GM21526 (cell line): ENCODE data around the gene DGKA.
A peak's percentile ranks its signal among the peaks of the same experiment; 100 is the strongest.
"Not testable (repeated sequence)": the region's sequence is repeated elsewhere in the genome, so short reads cannot be mapped to it uniquely, and the experiment has no call there.

Experiments used
- ATAC-seq: cut with Tn5 transposase; IDR thresholded peaks from one replicate; pipeline ENCODE4 v1.9.1; 2021; ENCODE audit warnings: moderate library complexity; ENCODE audit not compliant: unreplicated experiment, low FRiP score

Gene DGKA

DNA sequence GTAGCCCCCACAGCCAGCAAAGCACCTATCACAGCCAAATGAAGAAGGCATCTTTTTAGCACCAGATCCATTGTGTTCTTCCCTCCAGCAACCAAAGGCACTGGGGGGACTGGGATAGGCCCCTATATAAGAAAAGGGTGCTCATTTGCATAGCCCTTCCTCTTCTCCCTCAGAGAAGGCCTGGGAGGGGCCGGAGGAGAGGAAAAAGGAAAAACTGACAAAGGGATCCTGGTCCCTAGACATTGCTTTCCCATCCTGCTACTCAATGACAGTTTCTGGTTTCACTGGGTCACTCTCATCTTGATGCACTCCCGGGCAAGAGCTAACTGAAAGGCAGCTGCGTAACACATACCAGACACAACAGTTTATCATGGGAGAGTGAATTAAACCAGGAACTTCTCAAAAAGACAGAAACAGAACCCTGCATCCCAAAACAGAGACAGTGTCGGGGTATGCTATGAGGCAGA is 35.0 kb downstream of the DGKA start, which contains the start of gene PMEL:
Gene PMEL, minus strand, starts transcription at position 102 of the 467 bp plus-strand sequence. Its CDS starts 31 bp downstream, at position 71.
- ATAC-seq = no peak

DNA sequence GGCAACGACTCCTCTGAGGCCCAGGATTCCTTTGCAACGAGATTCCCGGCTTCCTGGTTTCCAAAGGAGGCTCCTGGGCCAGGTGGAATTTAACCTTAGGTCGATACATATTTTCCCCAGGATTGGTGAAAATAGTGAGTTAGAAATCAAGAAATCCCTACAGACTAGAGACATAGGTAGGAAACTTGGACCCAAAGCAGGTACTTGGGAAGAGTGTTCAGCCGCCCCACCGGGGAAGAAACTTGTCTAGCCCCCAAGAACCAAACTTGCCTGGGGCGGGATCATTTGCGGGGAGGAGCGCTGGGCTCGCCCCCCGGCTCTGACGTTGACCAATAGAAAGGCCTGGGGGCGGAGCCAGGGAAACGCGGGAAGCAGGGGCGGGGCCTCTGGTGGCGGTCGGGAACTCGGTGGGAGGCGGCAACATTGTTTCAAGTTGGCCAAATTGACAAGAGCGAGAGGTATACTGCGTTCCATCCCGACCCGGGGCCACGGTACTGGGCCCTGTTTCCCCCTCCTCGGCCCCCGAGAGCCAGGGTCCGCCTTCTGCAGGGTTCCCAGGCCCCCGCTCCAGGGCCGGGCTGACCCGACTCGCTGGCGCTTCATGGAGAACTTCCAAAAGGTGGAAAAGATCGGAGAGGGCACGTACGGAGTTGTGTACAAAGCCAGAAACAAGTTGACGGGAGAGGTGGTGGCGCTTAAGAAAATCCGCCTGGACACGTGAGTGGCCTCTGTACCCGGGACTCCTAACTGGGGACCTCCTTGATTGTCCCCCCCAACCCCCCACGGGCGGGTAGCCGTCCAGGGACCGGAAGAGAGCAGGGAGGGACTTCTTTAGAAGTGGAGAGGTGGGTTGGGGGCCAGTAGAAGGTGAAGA is 35.7 kb downstream of the DGKA start, which contains the start of gene CDK2:
Gene CDK2, plus strand, starts transcription at position 423 of the 874 bp plus-strand sequence. Its CDS starts 179 bp downstream, at position 602.
- ATAC-seq = peak; percentile 83

DNA sequence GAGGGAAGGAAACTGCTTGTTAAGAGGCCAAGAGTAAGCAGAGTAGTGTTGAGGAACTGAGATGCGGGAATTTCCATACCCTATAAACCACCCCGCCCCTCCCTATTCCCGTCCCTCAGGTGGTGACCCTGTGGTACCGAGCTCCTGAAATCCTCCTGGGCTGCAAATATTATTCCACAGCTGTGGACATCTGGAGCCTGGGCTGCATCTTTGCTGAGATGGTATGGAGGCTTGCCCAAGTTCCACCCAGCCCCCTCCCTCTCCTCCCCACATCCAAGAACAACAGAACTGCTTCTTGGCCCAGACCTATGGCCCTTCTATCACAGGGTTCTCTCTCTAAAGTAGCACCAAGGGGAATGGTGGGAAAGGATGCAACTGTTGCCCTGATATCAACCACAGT is 38.4 kb downstream of the DGKA start:
- ATAC-seq = no peak

GRCh38 chr12:55970775-55971174 is 39.8 kb downstream of the DGKA start:
- no peak for ATAC-seq

- no peak for ATAC-seq
Measured at GRCh38 chr12:55972042-55972441, 41.1 kb downstream of the DGKA start.

- no peak for ATAC-seq
Measured at GRCh38 chr12:55972456-55972855, 41.5 kb downstream of the DGKA start.

DNA sequence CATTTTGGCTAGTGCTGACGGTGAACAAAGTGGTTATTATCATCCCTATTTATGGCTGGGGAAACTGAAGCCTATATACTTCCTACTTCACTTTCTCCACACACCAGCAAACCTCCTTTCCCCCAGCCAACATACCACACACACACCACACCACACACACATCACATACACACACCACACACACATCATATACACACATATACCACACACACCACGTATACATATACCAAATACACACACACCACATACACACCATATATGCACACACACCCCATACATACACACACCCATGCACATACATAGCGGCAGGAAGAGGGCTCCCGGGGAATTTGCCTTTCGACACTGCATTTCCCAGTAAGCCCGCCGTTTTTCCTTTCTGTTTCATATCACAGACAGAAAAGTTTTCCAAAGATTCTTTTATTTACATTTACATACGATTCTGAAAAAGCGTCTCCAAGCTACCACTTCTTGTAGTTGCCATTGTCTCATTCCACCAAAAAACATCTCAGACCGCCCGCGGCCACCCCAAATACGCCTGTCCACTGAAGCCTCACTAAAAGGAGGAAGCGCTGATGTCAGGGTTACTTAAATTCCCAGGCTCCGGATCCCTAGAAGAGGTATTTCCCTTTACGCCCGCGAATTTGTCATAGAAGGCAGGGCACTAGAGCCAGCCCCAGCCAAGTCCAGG is 42.1 kb downstream of the DGKA start:
- no peak for ATAC-seq

DNA sequence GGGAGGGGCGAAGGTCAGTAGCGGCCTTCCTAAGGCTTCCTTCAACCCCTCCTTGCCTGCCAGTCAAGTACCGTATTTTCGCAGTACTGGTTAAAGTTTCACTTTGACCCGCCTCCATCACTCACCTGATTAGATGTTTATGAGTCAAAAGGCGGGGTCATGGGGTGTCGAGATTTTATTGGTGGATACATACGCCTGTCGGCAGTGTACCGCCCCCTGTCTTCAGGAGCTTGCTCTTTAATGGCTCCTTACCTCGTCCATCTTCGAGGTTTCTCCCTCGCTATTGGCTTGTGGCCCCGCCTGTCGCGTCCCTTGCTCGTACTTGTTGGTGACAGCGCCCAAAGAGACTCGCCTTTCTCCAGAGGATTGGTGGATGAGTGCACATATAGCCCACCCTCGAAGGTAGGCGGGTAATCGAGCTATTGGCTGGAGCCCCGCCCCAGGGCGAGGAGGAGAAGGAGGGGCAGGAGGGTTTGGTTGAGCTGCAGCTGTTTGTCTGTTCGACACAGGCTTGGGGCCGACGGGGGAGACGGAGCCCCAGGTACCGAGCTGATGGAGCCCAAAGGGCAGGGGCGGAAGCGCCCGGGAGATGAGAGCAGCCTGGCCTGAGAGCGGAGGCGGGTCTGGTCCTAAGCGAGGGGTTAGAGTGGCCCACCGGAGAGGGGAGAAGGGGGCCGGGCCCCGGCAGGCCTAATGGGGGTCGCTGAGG is 42.8 kb downstream of the DGKA start, which contains the start of gene RAB5B:
Gene RAB5B, plus strand, starts transcription at position 480 of the 709 bp plus-strand sequence. CDS start 12,883 bp downstream, outside the sequence.
- ATAC-seq = peak; percentile 85

DNA sequence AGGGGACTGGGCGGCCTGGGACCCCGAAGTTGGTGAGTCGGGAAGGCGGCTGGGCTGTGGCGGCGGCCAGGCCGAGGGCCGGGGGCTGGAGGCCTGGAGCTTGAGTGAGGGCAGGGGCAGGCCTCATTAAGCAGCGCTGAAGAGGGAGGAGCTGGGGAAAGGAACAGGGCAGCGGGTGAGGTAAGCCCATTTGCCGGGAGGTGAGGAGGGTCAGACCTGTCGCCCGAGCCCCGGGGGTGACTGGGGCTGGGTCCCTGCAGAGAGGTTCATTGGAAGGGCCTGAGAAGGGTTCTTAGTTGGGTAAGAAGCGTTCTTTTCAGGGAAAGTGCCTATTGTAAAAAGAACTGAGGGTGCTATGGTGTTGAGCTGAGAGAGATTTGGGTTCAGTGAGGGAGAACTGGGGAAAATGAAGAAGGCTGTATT is 43.4 kb downstream of the DGKA start:
- ATAC-seq = peak; percentile 22

DNA sequence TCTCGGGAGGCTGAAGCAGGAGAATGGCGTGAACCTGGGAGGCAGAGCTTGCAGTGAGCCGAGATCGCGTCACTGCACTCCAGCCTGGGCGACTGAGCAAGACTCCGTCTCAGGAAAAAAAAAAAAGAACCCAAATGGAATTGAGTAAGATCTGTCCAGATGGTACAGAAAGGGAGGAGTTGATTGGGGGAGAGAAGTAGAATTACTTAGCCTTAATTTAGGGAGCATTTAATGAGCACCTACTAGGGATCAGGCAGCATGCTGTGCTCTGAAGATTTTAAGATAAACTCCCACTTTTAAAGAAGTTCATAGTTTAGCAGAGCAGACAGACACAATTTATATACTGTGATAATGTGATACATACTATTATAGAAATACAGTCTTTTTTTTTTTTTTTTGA is 47.4 kb downstream of the DGKA start:
- ATAC-seq = no peak

DNA sequence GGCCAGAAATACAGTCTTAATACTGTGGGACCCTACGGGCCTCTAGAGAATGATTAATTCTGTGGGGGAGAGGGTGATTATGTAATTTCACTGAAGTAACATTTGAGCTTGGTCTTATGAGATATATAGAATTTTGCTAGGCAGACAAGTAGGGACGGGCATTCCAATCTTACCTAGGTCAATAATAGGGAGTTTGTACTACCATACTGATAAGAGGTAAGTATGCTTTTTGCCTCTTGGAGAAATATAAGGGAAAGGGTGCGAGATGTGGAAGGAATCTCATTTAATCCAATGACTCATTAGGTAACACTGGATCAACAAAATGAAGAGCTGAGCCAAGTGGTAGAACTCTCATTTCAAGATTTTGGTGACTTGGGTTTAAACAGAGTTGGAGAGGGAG is 48.1 kb downstream of the DGKA start:
- no peak for ATAC-seq

- not testable (repeated sequence) for ATAC-seq
Measured at GRCh38 chr12:55981882-55982281, 50.9 kb downstream of the DGKA start.

- peak; percentile 60 for ATAC-seq
Measured at GRCh38 chr12:55982319-55982936, 51.5 kb downstream of the DGKA start.

DNA sequence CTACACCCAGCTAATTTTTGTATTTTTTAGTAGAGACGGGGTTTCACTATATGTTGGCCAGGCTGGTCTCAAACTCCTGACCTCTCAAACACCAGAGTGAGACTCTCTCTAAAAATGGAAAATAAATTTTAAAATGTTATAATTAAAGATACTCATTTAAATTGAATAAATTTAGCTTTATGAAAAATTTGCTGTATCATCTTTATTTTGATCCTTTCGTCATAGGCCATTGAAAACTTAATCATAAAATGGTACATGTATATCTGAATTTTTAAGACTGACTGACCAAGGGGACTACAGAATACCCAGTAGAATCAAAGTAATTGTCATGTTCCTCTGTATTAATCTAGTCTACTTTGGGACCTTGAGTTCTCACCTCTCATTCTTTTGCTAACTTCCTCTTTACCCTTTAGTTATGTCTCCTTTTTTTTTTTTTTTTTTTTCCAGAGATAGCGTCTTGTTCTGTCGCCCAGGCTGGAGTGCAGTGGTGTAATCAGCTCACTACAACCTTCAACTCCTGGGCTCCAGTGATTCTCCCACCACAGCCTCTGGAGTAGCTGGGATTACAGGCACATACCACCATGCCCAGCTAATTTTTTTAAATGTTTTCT is 52.4 kb downstream of the DGKA start:
- ATAC-seq = no peak

DNA sequence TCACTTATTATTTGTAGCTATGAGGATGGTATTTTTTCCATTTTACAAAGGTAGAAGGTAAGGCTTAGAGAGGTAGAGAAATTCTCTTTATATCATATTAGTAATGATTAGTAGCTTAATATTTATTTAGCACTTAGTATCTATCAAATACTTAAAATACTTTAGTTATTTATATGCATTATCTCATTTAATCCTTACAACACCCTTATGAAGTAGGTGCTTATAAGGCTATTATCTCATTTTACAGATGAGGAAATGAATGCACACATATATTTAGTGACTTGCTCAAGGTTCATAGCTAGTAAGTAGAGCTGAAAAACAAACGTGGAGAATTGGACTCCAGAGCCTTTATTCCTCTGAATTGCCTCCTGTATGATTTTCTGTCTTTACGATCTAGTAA is 53.9 kb downstream of the DGKA start:
- no peak for ATAC-seq

GRCh38 chr12:55985341-55985740 is 54.4 kb downstream of the DGKA start:
- no peak for ATAC-seq

- ATAC-seq = not testable (repeated sequence)
Measured at GRCh38 chr12:55985976-55986375, 55.0 kb downstream of the DGKA start.

DNA sequence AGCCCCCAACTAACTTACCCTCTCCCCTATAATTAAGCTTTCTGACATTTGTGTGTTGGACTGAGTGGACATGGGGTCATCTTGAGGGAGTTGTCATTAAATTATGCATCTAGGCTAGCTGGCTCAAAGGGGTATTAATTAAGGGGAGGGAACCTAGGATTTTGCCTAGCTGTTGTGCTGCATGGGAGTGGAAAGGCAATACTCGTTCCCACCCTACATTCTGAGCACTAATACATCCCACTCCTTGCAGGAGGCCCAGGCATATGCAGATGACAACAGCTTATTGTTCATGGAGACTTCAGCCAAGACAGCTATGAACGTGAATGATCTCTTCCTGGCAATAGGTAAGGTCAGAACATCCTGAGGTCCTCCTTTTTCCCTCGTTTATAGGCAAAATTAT is 60.1 kb downstream of the DGKA start:
- no peak for ATAC-seq

DNA sequence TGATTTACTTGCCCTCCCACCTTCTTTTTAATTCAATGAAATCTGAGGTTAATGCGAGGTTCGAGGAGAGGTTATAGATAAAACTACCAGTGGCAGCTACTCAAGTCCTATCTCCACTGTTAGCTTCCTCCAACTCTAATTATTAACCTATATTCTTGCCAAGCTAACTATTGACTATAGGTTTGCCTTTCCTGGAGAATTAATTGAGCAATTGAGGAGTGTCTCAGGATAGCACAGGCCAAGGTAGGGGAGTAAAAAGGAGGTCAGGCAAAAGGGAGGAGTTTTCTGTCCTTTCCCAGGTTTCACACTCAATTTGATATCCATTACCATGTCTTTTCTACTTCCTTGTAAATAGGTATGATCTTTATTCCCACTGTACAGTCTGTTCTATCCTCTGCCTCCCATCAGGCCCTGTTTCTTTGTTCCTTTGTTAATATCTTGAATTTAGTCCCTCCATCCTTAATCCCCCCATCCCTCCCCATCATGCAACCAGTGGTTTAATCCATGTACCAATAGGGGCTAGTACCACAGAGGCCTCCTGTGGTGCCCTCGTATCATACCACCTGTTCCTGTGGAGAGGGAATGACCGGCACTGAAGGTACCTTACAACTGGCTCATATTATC is 62.4 kb downstream of the DGKA start:
- no peak for ATAC-seq
